Fibroblast of lung (primary cell): ENCODE data around the gene KMT2C. TPM values are rescaled to one million over a fixed set of nuclear protein-coding genes. Genes with fewer than 3 reads are reported as not detected.

Experiments used
- DNase-seq, 2 donors: peaks; one replicate each; pipeline versions ENCODE4 v3.0.0 to v3.0.0-alpha.2; 2010; ENCODE audit warnings: low read depth in 2 of 2
- H2AFZ ChIP-seq: 2 replicates; pipeline ENCODE4 v1.5.1; 2012; ENCODE audit warnings: low read length, control low read depth, inconsistent platforms
- H3K27ac ChIP-seq: 2 replicates; pipeline ENCODE4 v1.5.1; 2011; ENCODE audit warnings: low read length, control low read depth; ENCODE audit not compliant: insufficient read depth
- H3K27me3 ChIP-seq: 2 replicates; pipeline ENCODE4 v1.5.1; 2011; ENCODE audit warnings: mild to moderate bottlenecking, low read length; ENCODE audit not compliant: control insufficient read depth, insufficient read depth
- H3K36me3 ChIP-seq: 2 replicates; pipeline ENCODE4 v1.5.1; 2011; ENCODE audit warnings: low read length; ENCODE audit not compliant: control insufficient read depth, insufficient read depth
- H3K4me1 ChIP-seq: 2 replicates; pipeline ENCODE4 v1.5.1; 2011; ENCODE audit warnings: low read length; ENCODE audit not compliant: control insufficient read depth, insufficient read depth; ENCODE audit errors: extremely low read depth
- H3K4me2 ChIP-seq: 2 replicates; pipeline ENCODE4 v1.5.1; 2011; ENCODE audit warnings: low read length, control low read depth; ENCODE audit not compliant: insufficient read depth; ENCODE audit errors: extremely low read depth
- H3K4me3 ChIP-seq, 4 experiments: fragments of 200-600 bp in 1 of 4; sonication (generic) in 1 of 4; replicated peaks in 1 of 4; 2 replicates each; pipeline ENCODE4 v1.5.1; 2011 to 2016; ENCODE audit warnings: low read length in 4 of 4, low read depth in 3 of 4, mild to moderate bottlenecking in 3 of 4, control low read depth in 2 of 4, inconsistent platforms in 1 of 4, mixed read lengths in 1 of 4; ENCODE audit not compliant: insufficient read depth in 1 of 4; ENCODE audit errors: control extremely low read depth in 1 of 4
- H3K79me2 ChIP-seq: 2 replicates; pipeline ENCODE4 v1.5.1; 2012; ENCODE audit warnings: mild to moderate bottlenecking, low read length, inconsistent platforms; ENCODE audit not compliant: control insufficient read depth, insufficient read depth
- H3K9ac ChIP-seq: 2 replicates; pipeline ENCODE4 v1.5.1; 2011; ENCODE audit warnings: mild to moderate bottlenecking, low read length, control low read depth; ENCODE audit not compliant: insufficient read depth
- H3K9me3 ChIP-seq: 2 replicates; pipeline ENCODE4 v1.5.1; 2012; ENCODE audit warnings: low read depth, low read length; ENCODE audit not compliant: control insufficient read depth, insufficient read depth
- H4K20me1 ChIP-seq: 2 replicates; pipeline ENCODE4 v1.5.1; 2011; ENCODE audit warnings: low read length; ENCODE audit not compliant: control insufficient read depth, insufficient read depth; ENCODE audit errors: extremely low read depth
- EZH2 ChIP-seq: IDR thresholded peaks from 2 replicates; pipeline ENCODE4 v1.5.1; 2012; ENCODE audit warnings: low read length, control low read depth, mild to moderate bottlenecking; ENCODE audit errors: missing control alignments
- polyA plus RNA-seq, 2 donors: library from polyadenylated mRNA; depleted of rRNA in 1 of 2; stranded (reverse) in 1 of 2; unstranded in 1 of 2; fragments of >200 nt; gene quantifications; 2 replicates each; pipeline ENCODE4 v1.2.1, GENCODE V29; 2011 to 2012; ENCODE audit warnings: missing spikeins in 1 of 2
- total RNA-seq: library from RNA; depleted of rRNA; stranded (reverse); fragments of >200 nt; gene quantifications from 2 replicates; pipeline ENCODE4 v1.2.1, GENCODE V29; 2014
- TF ChIP-seq, protein P1 (sequence below), 2 donors: IDR thresholded peaks in 1 of 2; conservative IDR thresholded peaks in 1 of 2; 1 replicate in 1 of 2; 2 replicates in 1 of 2; pipeline ENCODE4 v1.5.1; 2011 to 2012; ENCODE audit warnings: low read length in 2 of 2, control low read depth in 1 of 2, inconsistent platforms in 1 of 2, low read depth in 1 of 2, mild to moderate bottlenecking in 1 of 2

The KMT2C gene
- total and polyA plus RNA-seq, 2 donors (not counting 1 experiment from before 2014, with no cell fraction given): 11.1 to 32.4 TPM

DNA sequence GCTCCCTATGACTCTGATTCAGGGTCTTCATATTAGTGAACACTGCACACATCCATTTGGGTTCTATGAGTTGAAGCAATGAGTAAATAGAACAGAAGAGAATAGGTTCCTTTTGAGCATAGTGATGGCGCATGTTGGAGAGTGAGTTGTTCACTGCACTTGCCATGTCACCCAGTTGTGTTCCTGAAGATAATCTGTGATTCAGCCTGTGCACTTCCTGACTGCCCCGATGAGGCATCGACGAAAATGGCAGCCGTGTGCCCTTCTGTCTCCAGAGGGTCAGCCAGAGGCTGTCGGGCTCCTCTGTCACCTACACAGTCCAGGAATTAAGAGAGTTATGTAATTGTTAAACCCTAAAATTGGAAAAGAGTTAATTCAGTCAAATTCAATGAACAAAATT, 315.6 kb downstream of the KMT2C start:
- no peaks in the 10 kb centered on the region for H3K79me2 ChIP-seq
- DNase-seq: peak in 1 of 2 donors; percentile 18
- peaks cover 18% of the 10 kb centered on the region for H3K36me3 ChIP-seq
- H3K27ac ChIP-seq: no peak overlapping the region
- no peaks in the 10 kb centered on the region for H4K20me1 ChIP-seq
- no peak overlapping the region for H3K4me2 ChIP-seq
- H3K4me3 ChIP-seq: no peak overlapping the region
- H3K9me3 ChIP-seq: no peaks in the 10 kb centered on the region
- no peaks in the 10 kb centered on the region for H3K27me3 ChIP-seq
- H2AFZ ChIP-seq: no peak overlapping the region
- H3K9ac ChIP-seq: no peak overlapping the region
- no peaks in the 10 kb centered on the region for H3K4me1 ChIP-seq
- no peak for TF ChIP-seq EZH2
- TF ChIP-seq, protein P1, sequence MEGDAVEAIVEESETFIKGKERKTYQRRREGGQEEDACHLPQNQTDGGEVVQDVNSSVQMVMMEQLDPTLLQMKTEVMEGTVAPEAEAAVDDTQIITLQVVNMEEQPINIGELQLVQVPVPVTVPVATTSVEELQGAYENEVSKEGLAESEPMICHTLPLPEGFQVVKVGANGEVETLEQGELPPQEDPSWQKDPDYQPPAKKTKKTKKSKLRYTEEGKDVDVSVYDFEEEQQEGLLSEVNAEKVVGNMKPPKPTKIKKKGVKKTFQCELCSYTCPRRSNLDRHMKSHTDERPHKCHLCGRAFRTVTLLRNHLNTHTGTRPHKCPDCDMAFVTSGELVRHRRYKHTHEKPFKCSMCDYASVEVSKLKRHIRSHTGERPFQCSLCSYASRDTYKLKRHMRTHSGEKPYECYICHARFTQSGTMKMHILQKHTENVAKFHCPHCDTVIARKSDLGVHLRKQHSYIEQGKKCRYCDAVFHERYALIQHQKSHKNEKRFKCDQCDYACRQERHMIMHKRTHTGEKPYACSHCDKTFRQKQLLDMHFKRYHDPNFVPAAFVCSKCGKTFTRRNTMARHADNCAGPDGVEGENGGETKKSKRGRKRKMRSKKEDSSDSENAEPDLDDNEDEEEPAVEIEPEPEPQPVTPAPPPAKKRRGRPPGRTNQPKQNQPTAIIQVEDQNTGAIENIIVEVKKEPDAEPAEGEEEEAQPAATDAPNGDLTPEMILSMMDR (conservative IDR thresholded peaks at IDR 0.05 in 1 of 2, IDR thresholded peaks at IDR 0.05 in 1 of 2; ENCODE audit: low read depth in 1 of 2, low read length in 2 of 2): no peak

DNA sequence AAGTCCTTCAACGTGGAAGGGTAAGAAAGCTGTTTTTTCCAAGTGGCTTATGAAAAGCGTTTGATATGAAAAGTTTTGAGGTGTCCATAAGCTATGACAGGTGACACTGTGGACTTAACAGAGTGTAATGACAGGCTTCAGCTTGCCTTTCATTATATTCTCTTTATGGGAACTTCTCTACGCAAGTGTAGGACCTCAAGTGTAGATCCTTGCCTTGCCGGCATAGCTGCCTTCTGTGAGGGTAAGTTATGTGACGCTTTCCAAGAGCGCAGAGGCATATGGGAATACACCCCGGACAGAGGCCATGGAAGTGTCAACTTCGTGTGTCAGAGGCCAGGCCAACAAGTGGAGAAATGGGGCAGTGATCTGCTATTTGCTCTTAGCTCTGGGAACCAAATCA, 318.4 kb downstream of the KMT2C start:
- no peak overlapping the region for H2AFZ ChIP-seq
- no peak overlapping the region for H3K4me3 ChIP-seq
- H3K9me3 ChIP-seq: no peaks in the 10 kb centered on the region
- H3K36me3 ChIP-seq: peaks cover 16% of the 10 kb centered on the region
- H3K4me1 ChIP-seq: no peaks in the 10 kb centered on the region
- DNase-seq: no peak
- H3K27me3 ChIP-seq: no peaks in the 10 kb centered on the region
- no peak overlapping the region for H3K9ac ChIP-seq
- H3K79me2 ChIP-seq: no peaks in the 10 kb centered on the region
- TF ChIP-seq, protein P1 (conservative IDR thresholded peaks at IDR 0.05 in 1 of 2, IDR thresholded peaks at IDR 0.05 in 1 of 2; ENCODE audit: low read depth in 1 of 2, low read length in 2 of 2): no peak
- TF ChIP-seq EZH2: no peak
- no peak overlapping the region for H3K4me2 ChIP-seq
- H3K27ac ChIP-seq: no peak overlapping the region
- no peaks in the 10 kb centered on the region for H4K20me1 ChIP-seq

DNA sequence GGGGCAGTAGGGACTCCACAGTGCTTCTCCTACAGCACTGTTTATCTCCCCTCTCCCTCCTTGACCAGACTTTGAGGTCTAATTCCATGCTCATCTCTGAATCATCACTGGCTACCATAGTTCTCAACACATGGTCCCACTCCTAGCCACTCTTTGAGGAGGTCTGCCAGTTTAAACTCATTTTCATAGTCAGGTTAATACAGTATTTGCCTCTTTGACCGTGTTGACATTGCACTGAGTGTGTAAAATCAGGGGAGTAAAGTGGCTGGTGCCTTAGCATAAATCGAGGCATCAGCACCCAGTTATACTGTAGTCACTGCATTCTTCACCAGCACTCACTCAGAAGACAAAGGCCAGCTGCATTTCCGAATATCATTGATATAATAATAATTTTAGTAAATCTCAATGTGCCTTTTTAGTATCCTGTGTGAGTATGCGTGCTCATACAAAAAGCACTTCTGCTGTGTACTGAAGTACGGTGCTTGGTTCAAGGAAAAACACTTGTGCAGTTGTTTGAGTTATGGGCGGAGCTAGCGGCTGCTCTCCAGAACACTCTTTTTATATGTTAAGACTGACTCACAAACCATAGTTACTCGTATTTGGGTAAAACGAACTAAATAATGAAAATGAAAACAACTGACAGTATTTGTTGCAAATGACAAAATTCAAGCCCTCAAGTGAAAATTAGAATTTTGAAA, 320.6 kb downstream of the KMT2C start:
- Histone ChIP-seq H3K27me3 (no peaks in the 10 kb centered on the region), H3K79me2 (no peaks in the 10 kb centered on the region), H3K9ac (no peak overlapping the region), H3K4me3 (no peak overlapping the region), H2AFZ (no peak overlapping the region), H3K36me3 (peaks cover 7% of the 10 kb centered on the region), H3K4me1 (no peaks in the 10 kb centered on the region), H3K4me2 (no peak overlapping the region), H3K27ac (no peak overlapping the region), H3K9me3 (no peaks in the 10 kb centered on the region), H4K20me1 (no peaks in the 10 kb centered on the region)
- no peak for DNase-seq
- no peak for TF ChIP-seq EZH2
- TF ChIP-seq, protein P1 (conservative IDR thresholded peaks at IDR 0.05 in 1 of 2, IDR thresholded peaks at IDR 0.05 in 1 of 2; ENCODE audit: low read depth in 1 of 2, low read length in 2 of 2): no peak
